WI38 (cell line): Measurements from ENCODE around the gene DNASE1L3.

Experiments used
- H3K4me3 ChIP-seq: 2 replicates; pipeline ENCODE4 v1.5.1; 2011; ENCODE audit warnings: low read depth, mild to moderate bottlenecking, control low read depth, low read length
- TF ChIP-seq, protein P1 (sequence below): IDR thresholded peaks from 2 replicates; pipeline ENCODE4 v1.5.1; 2012; ENCODE audit warnings: low read depth, mild to moderate bottlenecking, control low read depth, low read length

Gene DNASE1L3

DNA sequence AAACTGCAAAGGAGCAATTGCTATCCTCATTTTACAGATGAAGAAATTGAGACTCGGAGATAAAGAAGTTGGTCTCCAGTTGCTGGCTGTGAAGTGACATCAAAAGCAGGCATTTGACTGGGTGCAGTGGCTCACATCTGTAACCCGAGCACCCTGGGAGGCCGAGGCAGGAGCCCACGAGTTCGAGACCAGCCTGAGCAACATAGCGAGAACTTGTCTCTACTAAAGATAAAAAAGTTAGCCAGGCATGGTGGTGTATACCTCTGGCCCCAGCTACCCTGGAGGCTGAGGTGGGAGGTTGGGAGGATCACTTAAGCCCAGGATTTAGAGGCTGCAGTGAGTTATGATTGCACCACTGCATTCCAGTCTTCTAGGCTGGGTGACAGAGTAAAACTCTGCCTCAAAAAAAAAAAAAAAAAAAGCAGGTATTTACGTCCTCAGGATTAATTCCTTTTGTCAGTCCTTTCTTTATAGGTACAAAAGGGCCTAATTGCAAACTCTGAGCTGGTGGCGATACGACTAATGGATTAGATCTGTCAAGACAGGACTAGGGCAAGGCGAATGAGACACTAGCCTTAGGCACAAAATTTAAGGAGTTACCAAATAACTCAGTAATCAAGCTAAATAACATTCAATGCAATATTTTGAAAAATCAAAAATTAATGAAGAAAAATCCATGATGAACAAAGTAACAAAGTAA is 5.9 kb upstream of the DNASE1L3 start:
- H3K4me3 ChIP-seq: no peak overlapping the region
- TF ChIP-seq, protein P1, sequence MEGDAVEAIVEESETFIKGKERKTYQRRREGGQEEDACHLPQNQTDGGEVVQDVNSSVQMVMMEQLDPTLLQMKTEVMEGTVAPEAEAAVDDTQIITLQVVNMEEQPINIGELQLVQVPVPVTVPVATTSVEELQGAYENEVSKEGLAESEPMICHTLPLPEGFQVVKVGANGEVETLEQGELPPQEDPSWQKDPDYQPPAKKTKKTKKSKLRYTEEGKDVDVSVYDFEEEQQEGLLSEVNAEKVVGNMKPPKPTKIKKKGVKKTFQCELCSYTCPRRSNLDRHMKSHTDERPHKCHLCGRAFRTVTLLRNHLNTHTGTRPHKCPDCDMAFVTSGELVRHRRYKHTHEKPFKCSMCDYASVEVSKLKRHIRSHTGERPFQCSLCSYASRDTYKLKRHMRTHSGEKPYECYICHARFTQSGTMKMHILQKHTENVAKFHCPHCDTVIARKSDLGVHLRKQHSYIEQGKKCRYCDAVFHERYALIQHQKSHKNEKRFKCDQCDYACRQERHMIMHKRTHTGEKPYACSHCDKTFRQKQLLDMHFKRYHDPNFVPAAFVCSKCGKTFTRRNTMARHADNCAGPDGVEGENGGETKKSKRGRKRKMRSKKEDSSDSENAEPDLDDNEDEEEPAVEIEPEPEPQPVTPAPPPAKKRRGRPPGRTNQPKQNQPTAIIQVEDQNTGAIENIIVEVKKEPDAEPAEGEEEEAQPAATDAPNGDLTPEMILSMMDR: no peak

DNA sequence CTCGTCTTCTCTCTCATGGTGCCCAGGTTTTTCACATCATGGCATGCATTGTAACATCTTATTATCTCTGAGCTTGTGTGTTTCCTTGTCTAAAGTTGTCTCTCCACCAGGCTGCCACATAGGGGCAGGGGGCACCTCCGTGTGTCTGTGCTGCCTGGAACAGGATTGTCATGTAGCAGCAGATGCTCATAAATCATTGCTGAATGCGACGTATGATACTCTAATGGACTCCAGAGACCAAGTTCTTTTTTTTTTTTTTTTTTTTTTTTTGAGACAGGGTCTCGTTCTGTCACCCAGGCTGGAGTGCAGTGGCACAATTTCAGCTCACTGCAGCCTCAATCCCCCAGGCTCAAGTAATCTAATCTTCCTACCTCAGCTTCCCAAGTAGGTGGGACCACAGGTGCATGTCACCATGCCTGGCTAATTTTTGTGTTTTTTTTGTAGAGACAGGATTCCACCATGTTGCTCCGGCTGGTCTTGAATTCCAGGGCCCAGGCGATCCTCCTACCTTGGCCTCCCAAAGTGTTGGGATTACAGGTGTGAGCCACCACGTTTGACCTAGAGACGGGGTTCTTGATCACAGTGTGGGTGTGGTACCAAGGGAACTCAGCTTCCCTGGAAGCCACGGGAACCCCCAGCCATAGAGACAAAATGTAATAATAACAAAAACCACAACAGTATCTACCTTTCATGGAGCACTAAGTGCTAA is 4.7 kb upstream of the DNASE1L3 start:
- H3K4me3 ChIP-seq: no peak overlapping the region
- TF ChIP-seq, protein P1: no peak

DNA sequence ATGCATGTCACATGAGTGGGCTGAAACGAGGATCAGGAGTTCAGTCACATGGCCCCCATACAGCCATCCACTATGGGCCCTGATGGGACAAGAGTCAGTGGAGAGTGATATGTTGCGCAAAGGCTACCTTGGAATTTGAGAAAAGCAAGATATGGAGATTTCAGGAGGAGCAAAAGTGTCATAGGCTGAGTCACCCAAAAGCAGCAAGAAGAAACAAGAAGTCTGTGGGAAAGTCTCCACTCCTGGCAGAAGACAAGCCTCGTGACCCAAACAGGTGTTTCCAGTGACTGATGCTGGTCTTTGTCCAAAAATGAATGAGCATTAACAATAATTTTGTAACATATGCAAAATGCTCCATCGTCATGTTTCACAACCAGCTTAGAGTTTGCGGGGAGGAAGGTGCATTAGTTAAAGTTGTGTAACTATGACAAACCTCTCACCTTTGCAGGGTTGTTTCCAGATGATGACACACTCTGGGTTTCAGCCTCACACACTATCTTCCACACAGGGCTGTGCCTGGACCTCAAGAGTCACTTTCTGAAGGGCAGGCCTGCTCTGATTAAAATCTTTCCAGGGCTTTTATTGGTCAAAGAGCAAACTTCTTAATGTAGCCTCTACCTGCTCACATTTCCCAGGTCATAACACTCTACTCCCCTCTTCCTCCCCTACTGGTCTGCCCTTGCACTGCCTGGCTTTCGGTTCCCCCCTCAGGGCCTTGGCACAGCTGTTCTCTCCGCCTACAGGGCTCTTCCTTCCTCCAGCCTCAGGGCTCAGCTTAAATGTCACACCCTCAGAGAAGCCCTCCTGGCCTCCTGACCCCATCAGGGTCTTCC is 3.9 kb upstream of the DNASE1L3 start:
- TF ChIP-seq, protein P1: no peak
- H3K4me3 ChIP-seq: no peak overlapping the region

DNA sequence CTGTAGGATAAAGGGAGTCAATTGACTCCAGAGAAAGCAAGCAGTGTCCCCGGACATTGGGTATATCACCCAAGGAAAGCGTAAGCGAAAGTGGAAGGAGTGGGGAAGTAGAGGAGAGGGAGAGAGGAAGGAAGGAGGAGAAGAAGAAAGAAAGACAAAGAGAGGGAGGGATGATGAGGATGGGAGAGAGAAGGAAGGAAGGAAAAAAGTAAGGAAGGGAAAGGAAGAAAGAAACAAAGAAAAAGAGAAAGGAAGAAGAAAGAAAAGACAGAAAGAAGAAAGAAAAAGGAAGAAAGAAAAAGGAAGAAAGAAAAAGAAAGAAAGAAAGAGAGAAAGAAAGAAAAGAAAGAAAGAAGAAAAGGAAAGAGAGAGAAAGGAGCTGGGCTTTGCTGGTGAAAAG is 839 bp downstream of the DNASE1L3 start:
- TF ChIP-seq, protein P1: no peak

DNA sequence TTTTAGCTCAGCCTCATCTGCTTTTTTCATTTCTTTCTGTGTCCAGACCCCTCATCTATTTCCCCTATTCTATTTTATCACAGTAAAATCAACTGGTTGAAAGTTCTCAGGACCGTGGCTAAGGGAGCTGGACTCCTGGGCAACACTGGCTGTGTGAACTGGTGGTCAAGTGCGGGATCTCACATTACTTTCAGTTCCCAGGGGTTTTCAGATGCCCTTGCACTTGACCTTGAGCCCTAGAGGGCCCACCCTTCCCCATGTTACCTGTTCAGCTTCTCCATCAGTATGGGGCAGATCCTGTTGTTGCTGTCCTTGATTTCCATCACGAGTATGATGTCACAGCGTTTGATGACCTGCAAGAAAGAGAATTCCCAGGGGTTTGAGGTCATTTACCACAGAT is 2.8 kb downstream of the DNASE1L3 start:
- TF ChIP-seq, protein P1: no peak
- no peak overlapping the region for H3K4me3 ChIP-seq

More for the DNA sequence above, 839 bp downstream of the DNASE1L3 start:
- no peak overlapping the region for H3K4me3 ChIP-seq

DNA sequence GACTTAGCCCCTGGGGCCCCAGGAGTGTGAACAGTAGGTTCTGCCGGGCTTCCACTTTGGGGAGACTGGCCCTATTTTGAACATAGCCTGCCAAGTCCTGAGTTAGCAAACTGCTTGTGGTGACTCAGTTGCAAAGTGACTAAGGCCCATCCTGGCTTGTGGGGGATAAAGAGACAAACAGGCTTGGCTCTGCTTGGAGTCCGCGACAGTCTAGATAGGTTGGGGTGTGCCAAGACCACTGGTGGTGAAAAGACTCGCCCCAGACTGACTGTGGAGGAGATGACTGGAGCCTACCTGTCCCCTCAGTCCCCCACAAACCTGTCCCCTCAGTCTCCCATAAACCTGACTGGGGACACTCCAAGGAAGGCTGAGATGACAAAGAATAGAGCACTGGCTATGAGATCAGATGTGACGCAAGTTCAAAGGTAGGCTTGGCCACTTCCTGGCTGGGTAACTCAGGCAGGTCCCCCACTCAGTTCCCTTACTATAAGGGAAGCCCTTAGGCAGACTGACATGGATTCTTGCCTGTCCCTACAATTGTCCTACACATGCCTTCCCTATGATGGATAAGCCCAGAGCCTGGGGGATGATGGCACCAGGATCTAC is 4.3 kb downstream of the DNASE1L3 start:
- TF ChIP-seq, protein P1: no peak
- no peak overlapping the region for H3K4me3 ChIP-seq
